Measurements from ENCODE around the gene AGAP5.
A peak's percentile ranks its signal among the peaks of the same experiment; 100 is the strongest.

The AGAP5 gene

DNA sequence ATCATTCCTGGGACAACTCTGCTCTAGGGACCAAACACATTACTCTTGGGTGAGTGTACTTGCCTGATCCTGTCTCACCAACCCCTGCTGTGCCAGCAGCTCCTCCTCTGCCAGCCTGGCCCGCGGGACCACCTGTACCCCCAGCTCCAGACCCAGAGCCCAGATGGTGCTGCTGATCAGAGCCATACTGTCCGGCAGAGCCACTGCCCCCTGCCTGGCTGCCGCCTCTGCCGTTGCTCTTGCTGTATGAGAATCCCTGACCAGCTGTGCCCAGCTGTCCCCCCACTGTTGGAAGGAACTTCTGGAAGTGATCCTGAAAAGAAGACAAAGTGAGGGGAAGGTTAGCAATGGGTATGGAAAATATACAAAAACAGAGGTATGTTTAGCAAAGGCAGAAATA is 63.5 kb downstream of the AGAP5 start:
- Mint-ChIP-seq H3K27ac (no peak overlapping the region), H3K4me1 (no peaks in the 10 kb centered on the region), H3K9me3 (no peaks in the 10 kb centered on the region), H3K4me3 (no peak overlapping the region), H3K36me3 (ENCODE audit: low read depth) (no peaks in the 10 kb centered on the region), H3K27me3 (no peaks in the 10 kb centered on the region)
- DNase-seq (no peak), ATAC-seq (no peak)

DNA sequence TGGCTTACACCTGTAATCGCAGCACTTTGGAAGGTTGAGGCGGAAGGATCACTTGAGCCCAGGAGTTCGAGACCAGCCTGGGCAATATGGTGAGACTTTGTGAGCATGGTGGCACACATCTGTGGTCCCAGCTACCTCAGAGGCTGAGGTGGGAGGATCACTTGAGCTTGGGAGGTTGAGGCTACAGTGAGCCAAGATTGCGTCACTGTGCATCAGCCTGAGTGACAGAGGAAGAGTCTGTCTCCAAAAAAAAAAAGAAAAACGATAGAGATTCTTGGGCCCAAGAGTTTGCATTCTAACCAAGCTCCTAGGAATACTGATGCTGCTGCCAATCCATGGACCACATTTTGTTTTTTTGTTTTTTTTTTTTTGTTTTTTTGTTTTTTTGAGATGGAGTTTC is 68.7 kb downstream of the AGAP5 start:
- Mint-ChIP-seq H3K9me3 (no peaks in the 10 kb centered on the region), H3K36me3 (ENCODE audit: low read depth) (peaks cover 3% of the 10 kb centered on the region), H3K27ac (no peak overlapping the region), H3K4me1 (peaks cover 19% of the 10 kb centered on the region), H3K27me3 (no peaks in the 10 kb centered on the region), H3K4me3 (no peak overlapping the region)
- ATAC-seq = no peak
- no peak for DNase-seq

DNA sequence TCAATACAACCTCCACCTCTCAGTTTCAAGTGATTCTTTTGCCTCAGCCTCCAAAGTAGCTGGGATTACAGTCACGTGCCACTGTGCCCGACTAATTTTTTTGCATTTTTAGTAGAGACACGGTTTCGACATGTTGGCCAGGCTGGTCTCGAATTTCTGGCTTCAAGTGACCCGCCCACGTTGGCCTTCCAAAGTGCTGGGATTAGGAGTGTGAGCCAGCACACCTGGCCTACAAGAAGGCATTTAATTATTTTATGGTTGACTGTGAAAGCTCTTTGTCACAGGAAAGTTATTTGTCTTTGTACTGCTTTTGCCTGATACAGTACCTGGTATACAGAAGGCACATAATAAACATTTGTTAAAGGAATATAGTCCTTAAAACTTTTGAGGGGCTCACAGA is 69.5 kb downstream of the AGAP5 start:
- Mint-ChIP-seq H3K4me1 (peaks cover 19% of the 10 kb centered on the region), H3K27ac (no peak overlapping the region), H3K27me3 (no peaks in the 10 kb centered on the region), H3K9me3 (no peaks in the 10 kb centered on the region), H3K36me3 (ENCODE audit: low read depth) (peaks cover 3% of the 10 kb centered on the region), H3K4me3 (no peak overlapping the region)
- ATAC-seq (no peak), DNase-seq (no peak)

DNA sequence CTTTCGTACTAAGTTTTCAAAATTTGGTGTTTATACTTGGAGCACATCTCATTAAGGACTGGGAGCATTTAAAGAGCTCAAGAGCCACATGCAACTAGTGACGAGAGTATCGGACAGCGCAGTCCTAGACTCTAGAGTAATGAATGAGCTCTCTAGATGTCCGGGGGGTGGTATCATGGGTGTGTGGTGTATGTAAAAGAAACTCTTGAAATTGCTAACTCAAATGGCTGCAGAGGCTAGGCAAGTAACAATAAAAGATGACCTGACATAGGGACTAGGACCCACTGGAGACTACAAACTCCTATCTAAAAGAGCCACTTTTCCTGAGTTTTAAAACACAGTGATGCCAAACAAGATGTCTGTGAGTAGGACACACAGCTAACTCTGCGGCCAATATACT is 70.6 kb downstream of the AGAP5 start:
- peaks cover 19% of the 10 kb centered on the region for H3K4me1 Mint-ChIP-seq
- H3K27me3 Mint-ChIP-seq = no peaks in the 10 kb centered on the region
- peaks cover 3% of the 10 kb centered on the region for H3K36me3 Mint-ChIP-seq (ENCODE audit: low read depth)
- DNase-seq (no peak), ATAC-seq (no peak)
- no peak overlapping the region for H3K27ac Mint-ChIP-seq
- no peaks in the 10 kb centered on the region for H3K9me3 Mint-ChIP-seq
- peak overlapping the region; percentile 95 for H3K4me3 Mint-ChIP-seq

DNA sequence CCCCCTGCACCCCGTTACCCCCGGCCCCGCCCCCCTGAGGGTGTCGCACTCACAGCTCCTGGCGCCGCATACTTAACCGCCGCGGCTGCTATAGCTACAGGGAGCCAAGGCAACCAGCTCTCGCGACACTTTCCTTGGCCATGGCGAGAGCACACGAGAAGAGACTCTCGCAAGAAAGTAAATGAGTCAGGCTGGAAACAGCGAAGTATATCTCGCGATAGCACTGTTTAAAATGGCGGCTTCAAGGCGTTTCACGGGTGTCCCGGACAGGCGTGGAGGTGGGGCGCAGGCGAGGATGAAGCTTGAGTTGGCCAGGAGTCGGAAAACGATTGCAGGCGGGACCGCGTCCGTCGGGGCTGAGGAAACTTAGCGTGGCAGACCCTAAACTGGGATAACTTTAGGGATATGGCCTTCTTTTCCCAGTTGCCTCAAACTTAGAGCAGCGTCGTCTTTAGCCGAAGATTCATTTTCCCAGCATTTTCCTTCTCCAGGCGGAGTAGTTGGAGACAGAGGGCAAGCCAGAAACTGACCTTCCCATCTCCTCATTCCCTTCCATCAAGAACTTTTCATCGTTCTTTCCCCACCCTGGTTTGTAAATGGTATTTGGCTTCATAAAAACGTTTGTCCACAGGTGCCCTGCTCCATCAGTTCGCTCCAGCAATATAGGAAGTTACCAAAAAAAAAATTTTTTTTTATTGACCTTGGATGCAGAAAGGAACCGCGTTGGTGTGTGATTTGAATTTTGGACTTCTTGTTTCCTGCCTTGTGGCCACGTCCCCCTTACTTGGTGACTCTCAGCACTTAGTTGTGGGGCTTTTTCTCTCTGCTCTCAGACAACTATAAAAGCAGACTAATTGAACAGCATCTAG is 71.8 kb downstream of the AGAP5 start:
- ATAC-seq = peak; percentile 99

DNA sequence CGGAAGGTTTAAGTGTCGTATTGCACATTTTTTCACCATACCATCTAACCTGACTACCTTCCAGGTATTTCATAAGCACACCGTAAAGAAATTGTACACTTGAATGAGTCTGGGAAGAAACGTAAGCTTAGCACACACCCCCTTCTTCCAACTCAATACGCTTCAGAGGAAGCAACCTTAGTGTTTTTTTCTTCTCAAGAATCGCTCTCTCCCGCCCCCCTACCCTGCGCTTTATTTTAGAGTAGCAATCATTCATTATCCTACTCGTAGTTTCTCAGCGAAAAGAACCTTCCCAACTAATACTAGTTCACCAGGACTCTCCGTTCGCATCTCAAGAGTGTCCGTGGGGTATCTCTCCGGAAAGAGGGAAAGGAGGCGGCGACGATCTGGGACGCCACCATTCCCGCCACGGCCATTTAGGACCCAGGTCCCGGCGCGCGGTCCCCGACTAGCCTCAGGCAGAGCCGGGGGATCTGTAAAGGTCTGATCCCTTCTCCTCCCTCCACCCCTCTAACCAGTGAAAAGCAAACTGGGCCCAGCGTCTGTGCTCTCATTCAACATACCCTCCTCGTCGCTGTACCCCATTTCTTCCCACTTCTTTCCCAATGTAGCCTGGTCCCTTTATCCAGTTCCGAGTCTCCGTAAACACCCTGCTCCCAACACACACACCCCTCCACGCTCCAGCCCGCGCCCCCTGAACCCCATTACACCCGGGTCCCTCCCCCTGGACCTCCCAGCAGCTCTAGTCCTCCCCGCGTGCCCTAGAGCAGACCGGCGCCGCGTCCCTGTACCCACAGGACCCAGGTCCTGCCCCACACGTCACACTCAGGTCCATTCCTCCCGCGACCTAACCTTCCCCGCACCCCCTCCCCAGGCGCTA is 72.7 kb downstream of the AGAP5 start:
- Mint-ChIP-seq H3K36me3 (ENCODE audit: low read depth) (peaks cover 3% of the 10 kb centered on the region), H3K9me3 (no peaks in the 10 kb centered on the region), H3K27ac (peak overlapping the region; percentile 99), H3K4me3 (peak overlapping the region; percentile 95), H3K27me3 (no peaks in the 10 kb centered on the region), H3K4me1 (peaks cover 19% of the 10 kb centered on the region)
- DNase-seq (peak; percentile 23), ATAC-seq (peak; percentile 70)

More for the DNA sequence above, 71.8 kb downstream of the AGAP5 start:
- Mint-ChIP-seq H3K4me3 (peak overlapping the region; percentile 95), H3K27me3 (no peaks in the 10 kb centered on the region), H3K9me3 (no peaks in the 10 kb centered on the region), H3K36me3 (ENCODE audit: low read depth) (peaks cover 3% of the 10 kb centered on the region), H3K27ac (peak overlapping the region; percentile 99), H3K4me1 (peaks cover 19% of the 10 kb centered on the region)
- DNase-seq = peak; percentile 91

Data from activated naive CD8-positive, alpha-beta T cell treated with anti-CD3 and anti-CD28 coated beads, Interleukin-2, amount 50 U/mL, for 24 hours (primary cell).